ENCODE data around the gene HJV.
"Not testable (repeated sequence)": the region's sequence is repeated elsewhere in the genome, so short reads cannot be mapped to it uniquely, and the experiment has no call there.

HJV gene, protein sequence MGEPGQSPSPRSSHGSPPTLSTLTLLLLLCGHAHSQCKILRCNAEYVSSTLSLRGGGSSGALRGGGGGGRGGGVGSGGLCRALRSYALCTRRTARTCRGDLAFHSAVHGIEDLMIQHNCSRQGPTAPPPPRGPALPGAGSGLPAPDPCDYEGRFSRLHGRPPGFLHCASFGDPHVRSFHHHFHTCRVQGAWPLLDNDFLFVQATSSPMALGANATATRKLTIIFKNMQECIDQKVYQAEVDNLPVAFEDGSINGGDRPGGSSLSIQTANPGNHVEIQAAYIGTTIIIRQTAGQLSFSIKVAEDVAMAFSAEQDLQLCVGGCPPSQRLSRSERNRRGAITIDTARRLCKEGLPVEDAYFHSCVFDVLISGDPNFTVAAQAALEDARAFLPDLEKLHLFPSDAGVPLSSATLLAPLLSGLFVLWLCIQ

DNA sequence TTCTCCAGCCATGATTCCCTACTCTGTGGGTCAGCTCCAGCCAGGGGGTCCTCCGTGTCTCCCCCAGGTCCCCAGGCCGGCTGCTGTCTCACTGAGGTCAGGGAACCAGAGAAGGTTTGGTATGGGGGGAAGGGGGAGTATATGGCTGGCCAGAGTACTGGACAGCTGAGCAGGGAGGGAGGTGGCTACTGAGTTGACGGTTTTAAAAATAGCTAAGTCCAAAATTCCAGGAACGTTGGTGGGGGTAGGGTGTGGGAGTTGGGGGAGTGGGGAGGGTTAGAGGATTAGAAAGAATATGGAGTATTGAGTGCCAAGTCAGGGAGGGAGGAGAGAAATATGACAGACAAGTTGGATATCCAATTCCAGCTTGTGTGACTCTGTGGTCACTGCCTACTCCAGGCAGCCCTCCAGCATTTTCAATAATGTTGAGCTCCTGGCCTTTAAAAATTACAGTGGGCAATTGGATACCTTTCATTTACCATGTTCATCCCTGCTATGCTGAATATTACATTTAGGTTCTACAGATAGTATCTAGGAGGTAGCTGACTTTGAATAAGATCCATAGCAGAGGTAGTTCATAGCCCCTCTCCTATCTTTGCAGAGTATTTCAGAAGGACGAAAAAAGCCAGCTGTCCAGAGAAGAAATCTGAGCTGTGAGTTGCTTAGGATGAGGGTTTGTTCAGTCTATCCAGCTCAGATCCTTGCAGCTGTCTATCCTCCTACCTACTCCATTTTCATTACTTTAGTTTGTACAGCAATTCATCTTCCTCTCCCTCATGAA is at the start of gene HJV:
TSS of gene HJV (minus strand) at position 114 of the 781 bp plus-strand sequence. CDS start 1,504 bp downstream, outside the sequence.
- TF ChIP-seq, protein P1, sequence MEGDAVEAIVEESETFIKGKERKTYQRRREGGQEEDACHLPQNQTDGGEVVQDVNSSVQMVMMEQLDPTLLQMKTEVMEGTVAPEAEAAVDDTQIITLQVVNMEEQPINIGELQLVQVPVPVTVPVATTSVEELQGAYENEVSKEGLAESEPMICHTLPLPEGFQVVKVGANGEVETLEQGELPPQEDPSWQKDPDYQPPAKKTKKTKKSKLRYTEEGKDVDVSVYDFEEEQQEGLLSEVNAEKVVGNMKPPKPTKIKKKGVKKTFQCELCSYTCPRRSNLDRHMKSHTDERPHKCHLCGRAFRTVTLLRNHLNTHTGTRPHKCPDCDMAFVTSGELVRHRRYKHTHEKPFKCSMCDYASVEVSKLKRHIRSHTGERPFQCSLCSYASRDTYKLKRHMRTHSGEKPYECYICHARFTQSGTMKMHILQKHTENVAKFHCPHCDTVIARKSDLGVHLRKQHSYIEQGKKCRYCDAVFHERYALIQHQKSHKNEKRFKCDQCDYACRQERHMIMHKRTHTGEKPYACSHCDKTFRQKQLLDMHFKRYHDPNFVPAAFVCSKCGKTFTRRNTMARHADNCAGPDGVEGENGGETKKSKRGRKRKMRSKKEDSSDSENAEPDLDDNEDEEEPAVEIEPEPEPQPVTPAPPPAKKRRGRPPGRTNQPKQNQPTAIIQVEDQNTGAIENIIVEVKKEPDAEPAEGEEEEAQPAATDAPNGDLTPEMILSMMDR (IDR thresholded peaks at IDR 0.05; ENCODE audit: insufficient read depth, low read length, poor library complexity, severe bottlenecking) = no peak
- DNase-seq (ENCODE audit: extremely low read depth, insufficient read length) = no peak
- H3K36me3 ChIP-seq (ENCODE audit: control insufficient read depth, insufficient read depth, low read length) = no peaks in the 10 kb centered on the region
- H3K27me3 ChIP-seq (replicated peaks; ENCODE audit: control insufficient read depth, insufficient read depth, low read length) = no peaks in the 10 kb centered on the region; the same call in 1 of the 2 replicates
- no peak within 1 kb of the TSS for H3K4me3 ChIP-seq (replicated peaks; ENCODE audit: low read depth, low read length)

DNA sequence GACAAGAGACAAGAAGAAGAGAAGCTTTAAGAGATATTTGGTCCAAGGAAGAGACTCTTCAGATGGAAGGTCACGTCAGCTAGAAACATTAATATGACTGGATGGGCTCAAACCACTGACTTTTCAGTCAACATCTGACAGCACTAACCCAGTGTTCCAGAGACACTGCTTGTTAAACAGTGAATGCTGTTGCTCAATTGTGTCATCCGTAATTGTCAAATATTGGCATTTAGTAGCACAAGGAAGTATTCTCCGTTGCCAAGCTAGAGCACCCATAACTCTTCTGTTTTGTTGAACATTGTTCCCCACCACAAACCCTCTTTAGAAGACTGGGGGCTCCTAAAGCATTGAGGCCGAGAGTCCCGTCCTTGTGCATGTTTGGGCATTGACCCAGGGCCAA is 37.6 kb upstream of the HJV start:
- not testable (repeated sequence) for H3K4me3 ChIP-seq (replicated peaks; ENCODE audit: low read depth, low read length); H3K27me3 ChIP-seq (replicated peaks; ENCODE audit: control insufficient read depth, insufficient read depth, low read length); DNase-seq (ENCODE audit: extremely low read depth, insufficient read length); H3K36me3 ChIP-seq (ENCODE audit: control insufficient read depth, insufficient read depth, low read length)

DNA sequence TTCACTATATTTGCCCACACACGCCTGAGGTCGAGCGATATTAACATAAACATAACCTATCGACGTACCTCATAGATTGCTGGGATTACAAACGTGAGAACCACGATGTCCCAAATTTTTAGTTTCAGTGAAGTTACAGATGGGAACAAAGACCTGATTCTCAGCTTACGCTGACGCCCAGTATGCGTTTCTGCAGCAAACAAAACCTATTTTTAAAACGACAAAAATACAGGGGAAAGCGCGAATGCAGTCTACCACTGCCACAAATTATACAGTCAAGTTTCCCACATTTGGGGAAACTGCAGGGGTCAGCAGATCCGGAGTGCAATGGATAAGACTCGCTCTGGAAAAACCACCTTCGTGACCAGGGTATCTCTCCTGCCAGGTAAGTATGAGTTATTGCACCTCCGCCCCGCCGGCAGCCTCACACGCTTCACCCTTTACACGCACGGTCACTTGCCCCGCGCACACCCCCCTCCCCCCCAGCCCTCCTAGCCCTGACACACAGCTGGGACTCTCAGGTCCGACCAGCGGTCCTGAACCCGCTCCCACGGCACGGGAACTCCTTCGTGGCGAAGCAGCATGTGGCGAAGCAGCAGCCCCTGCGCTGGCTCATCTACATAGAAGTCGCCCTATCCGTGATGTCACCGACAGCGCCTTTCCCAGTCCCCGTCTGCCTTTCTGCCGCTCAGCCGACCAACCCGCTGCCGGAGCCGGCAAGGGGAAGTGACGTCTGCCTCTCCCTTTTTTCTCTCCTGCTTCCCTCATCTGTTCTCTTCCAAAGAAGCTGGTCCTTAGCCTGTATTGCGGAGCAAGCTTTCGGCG is 30.5 kb upstream of the HJV start:
- DNase-seq (ENCODE audit: extremely low read depth, insufficient read length) = peak; percentile 88
- H3K27me3 ChIP-seq (replicated peaks; ENCODE audit: control insufficient read depth, insufficient read depth, low read length); H3K36me3 ChIP-seq (ENCODE audit: control insufficient read depth, insufficient read depth, low read length): not testable (repeated sequence)
- H3K4me3 ChIP-seq (replicated peaks; ENCODE audit: low read depth, low read length) = peak overlapping the region; percentile 53

DNA sequence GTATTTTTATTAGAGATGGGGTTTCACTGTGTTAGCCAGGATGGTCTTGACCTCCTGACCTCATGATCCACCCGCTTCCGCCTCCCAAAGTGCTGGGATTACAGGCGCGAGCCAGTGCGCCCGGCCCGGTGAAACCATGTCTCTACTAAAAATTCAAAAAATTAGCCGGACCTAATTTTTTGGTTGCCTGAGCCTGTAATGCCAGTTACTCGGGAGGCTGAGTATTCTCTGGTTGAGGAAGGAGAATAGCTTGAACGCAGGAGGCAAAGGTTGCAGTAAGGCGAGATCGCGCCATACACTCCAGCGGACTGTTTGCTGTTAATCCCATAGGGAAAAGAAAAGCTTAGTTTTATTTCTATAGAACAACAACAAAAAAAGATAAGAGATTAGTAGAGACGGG is 29.9 kb upstream of the HJV start:
- peak; percentile 83 for DNase-seq (ENCODE audit: extremely low read depth, insufficient read length)
- no peaks in the 10 kb centered on the region for H3K27me3 ChIP-seq (replicated peaks; ENCODE audit: control insufficient read depth, insufficient read depth, low read length)
- TF ChIP-seq, protein P1 (IDR thresholded peaks at IDR 0.05; ENCODE audit: insufficient read depth, low read length, poor library complexity, severe bottlenecking) = no peak
- H3K36me3 ChIP-seq (ENCODE audit: control insufficient read depth, insufficient read depth, low read length) = no peaks in the 10 kb centered on the region
- no peak overlapping the region; the same call in 1 of the 2 replicates for H3K4me3 ChIP-seq (replicated peaks; ENCODE audit: low read depth, low read length)

DNA sequence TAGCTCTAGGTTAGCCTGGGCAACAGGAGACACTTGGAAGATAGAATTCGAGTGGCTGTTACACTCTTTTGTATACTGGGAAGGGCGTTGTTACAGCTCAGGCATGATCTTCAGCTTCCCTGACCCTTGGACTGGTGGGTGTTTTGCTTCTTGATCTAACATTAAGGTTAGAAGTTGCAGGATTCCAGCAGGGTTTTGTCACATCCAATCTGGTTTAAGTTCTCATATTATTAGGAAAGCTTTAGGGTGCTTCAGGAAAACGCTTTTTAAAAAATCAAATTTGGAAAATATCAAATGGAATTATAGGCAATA is 29.1 kb upstream of the HJV start:
- not testable (repeated sequence) for H3K36me3 ChIP-seq (ENCODE audit: control insufficient read depth, insufficient read depth, low read length); H3K4me3 ChIP-seq (replicated peaks; ENCODE audit: low read depth, low read length); H3K27me3 ChIP-seq (replicated peaks; ENCODE audit: control insufficient read depth, insufficient read depth, low read length); DNase-seq (ENCODE audit: extremely low read depth, insufficient read length)

DNA sequence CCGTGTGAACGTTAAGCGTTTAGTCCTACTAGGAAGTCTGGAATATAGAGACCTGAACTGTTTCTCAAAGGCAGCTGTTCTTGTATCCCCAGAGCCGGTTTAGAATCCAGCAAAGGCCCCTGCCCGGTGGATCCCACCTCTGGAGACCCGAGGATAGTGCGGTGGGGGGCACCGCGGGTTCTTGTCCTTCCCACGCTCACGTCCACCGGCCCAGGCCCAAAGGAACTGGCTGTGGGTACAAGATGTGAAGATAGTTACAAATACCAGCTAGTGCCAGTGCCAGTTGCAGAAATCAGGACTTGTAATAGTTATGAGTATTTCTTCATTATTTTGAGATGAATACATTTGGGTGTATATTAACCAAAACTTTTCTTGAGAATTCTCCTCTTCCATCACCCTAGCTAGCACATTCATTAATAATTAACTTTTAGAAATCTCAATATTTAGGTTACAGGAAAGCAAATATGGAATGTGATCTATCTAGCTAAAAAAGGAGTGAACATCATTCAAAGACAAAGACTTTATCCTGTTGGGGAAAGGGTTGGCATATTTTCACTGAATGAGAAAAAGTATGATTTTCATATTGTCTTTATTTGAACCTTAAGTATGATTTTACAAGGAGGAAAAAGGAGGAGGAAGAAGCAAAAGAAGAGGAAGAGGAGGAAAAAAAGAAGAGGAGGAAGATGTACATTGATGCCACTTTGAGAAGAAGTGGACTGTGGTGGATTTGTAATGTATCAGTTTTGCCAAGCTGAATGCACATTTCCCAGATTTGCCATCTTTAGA is 28.5 kb upstream of the HJV start:
- H3K27me3 ChIP-seq (replicated peaks; ENCODE audit: control insufficient read depth, insufficient read depth, low read length); H3K36me3 ChIP-seq (ENCODE audit: control insufficient read depth, insufficient read depth, low read length); H3K4me3 ChIP-seq (replicated peaks; ENCODE audit: low read depth, low read length); DNase-seq (ENCODE audit: extremely low read depth, insufficient read length): not testable (repeated sequence)

DNA sequence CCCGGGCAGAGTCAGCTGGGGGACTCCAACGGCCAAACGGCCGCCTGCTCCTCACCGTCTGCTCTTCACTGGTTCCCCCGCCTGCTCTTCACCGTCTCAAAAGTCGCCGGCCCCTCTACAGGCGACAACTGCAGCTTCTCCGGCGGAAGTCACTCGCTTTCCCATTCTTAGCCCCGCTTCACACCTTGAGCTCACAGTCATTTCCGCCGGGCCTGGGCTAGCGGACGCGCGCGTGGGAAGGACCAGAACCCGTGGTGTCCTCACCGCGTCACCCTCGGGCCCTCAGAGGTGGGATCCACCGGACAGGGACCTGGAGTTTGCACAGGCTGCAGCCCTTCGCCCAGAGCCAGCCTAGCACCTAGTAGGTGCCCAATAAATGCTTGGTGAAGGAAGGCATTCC is 27.9 kb upstream of the HJV start:
- DNase-seq (ENCODE audit: extremely low read depth, insufficient read length) = no peak
- H3K36me3 ChIP-seq (ENCODE audit: control insufficient read depth, insufficient read depth, low read length) = no peaks in the 10 kb centered on the region
- H3K27me3 ChIP-seq (replicated peaks; ENCODE audit: control insufficient read depth, insufficient read depth, low read length) = no peaks in the 10 kb centered on the region
- no peak overlapping the region for H3K4me3 ChIP-seq (replicated peaks; ENCODE audit: low read depth, low read length)
- TF ChIP-seq, protein P1 (IDR thresholded peaks at IDR 0.05; ENCODE audit: insufficient read depth, low read length, poor library complexity, severe bottlenecking) = no peak

DNA sequence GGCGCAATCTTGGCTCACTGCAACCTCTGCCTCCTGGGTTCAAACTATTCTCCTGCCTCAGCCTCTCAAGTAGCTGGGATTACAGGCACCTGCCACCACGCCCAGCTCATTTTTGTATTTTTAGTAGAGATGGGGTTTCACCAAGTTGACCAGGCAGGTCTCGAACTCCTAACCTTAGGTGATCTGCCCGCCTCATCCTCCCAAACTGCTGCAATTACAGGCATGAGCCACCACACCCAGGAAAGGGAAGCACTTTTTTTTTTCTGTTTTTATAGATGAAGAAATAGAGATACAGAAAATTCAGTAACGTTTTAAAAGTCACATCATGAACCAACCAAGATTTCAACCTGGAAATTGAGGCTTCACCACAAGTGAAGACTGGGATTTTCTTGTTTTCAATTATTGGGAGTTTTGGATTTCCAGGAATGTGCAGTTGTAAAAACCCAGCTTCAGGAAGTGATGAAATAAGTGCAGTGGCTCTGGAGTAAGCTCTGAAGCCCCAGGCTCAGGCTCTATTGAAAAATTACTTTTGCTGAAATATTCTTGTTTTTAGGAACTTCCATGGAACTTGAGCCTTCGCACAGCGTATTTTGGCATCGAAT is 27.1 kb upstream of the HJV start:
- H3K4me3 ChIP-seq (replicated peaks; ENCODE audit: low read depth, low read length); H3K36me3 ChIP-seq (ENCODE audit: control insufficient read depth, insufficient read depth, low read length); H3K27me3 ChIP-seq (replicated peaks; ENCODE audit: control insufficient read depth, insufficient read depth, low read length); DNase-seq (ENCODE audit: extremely low read depth, insufficient read length): not testable (repeated sequence)
